SK-N-SH (cell line): Measurements from ENCODE around the gene PSMG4.

ENCODE experiments used
- CHD2 ChIP-seq: fragments of 150-350 bp; IDR thresholded peaks from 2 replicates; pipeline ENCODE4 v1.6.1; 2018; ENCODE audit warnings: low read length; ENCODE audit not compliant: partially characterized antibody
- GABPA ChIP-seq: IDR thresholded peaks from 2 replicates; pipeline ENCODE4 v1.4.0; 2012; ENCODE audit warnings: low read depth, mild to moderate bottlenecking

- TF ChIP-seq CHD2 (no peak), GABPA (no peak)
These were observed 5.2 kb upstream of the PSMG4 start for GRCh38 chr6:3253597-3253961.
